ENCODE data around the gene ADISSP. TPM values are rescaled to one million over a fixed set of nuclear protein-coding genes. Genes with fewer than 3 reads are reported as not detected.
A peak's percentile ranks its signal among the peaks of the same experiment; 100 is the strongest.

ADISSP gene
- total and polyA plus RNA-seq, 9 of the 15 experiments (the other 6 are each of a cell fraction or from before 2014, with no cell fraction given) = 1.4 to 70.6 (median 23.4) TPM

DNA sequence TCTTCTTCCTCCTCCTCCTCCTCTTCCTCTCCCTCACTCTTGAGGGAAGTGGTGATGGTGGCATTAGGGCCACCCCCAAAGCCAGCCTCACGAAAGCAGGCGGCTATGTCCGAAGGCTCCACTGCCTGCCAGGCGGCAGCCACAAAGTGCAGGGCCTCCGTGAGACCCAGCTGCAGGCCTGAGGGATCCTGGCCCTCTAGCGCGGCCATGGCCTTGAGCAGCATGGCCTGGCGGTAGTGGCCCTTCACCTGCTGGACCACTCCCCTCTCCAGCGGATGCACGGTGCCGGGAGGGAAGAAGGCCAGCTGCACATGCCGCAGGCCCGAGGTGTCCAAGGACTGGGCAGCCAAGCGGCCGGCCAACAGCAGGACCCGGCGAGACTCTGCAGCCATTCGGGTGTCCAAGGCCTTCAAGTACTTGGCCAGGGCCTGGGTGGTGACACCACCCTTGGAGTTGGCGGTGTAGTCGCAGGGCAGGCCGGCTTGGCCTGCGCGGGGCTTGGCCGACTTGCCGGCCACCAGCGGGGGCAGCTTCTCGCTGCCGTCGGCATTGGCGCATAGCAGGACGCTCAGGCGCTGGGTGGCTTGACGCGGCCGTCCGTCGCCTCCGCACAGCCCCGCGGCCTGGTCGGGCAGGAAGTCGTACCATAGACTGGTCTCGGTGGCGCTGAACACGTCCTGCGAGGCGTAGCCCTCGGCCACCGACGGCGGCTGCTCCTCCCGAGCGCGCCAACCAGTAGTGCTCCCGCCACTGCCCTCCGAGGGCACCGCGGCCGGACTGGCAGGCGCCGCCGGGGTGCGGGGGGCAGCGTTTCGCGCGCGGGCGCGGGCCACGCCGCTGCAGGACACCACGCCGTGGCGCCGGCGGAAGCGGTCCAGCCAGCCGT, 17.9 kb upstream of the ADISSP start (continued):
- TF ChIP-seq FOXA3 (CRISPR knock-in tag; conservative IDR thresholded peaks at IDR 0.05 in 1 of 2, IDR thresholded peaks at IDR 0.05 in 1 of 2) = peak in 1 of 2 experiments; percentile 40; a peak in 1 of 4 replicates
- no peak; the same call in 1 of the 2 replicates for TF ChIP-seq SMAD4 (CRISPR knock-in tag; conservative IDR thresholded peaks at IDR 0.05)
- TF ChIP-seq, protein P1, sequence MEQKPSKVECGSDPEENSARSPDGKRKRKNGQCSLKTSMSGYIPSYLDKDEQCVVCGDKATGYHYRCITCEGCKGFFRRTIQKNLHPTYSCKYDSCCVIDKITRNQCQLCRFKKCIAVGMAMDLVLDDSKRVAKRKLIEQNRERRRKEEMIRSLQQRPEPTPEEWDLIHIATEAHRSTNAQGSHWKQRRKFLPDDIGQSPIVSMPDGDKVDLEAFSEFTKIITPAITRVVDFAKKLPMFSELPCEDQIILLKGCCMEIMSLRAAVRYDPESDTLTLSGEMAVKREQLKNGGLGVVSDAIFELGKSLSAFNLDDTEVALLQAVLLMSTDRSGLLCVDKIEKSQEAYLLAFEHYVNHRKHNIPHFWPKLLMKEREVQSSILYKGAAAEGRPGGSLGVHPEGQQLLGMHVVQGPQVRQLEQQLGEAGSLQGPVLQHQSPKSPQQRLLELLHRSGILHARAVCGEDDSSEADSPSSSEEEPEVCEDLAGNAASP (IDR thresholded peaks at IDR 0.05) = no peak
- no peak for TF ChIP-seq ZBTB17 (CRISPR knock-in tag; IDR thresholded peaks at IDR 0.05)
- TF ChIP-seq, protein P2, sequence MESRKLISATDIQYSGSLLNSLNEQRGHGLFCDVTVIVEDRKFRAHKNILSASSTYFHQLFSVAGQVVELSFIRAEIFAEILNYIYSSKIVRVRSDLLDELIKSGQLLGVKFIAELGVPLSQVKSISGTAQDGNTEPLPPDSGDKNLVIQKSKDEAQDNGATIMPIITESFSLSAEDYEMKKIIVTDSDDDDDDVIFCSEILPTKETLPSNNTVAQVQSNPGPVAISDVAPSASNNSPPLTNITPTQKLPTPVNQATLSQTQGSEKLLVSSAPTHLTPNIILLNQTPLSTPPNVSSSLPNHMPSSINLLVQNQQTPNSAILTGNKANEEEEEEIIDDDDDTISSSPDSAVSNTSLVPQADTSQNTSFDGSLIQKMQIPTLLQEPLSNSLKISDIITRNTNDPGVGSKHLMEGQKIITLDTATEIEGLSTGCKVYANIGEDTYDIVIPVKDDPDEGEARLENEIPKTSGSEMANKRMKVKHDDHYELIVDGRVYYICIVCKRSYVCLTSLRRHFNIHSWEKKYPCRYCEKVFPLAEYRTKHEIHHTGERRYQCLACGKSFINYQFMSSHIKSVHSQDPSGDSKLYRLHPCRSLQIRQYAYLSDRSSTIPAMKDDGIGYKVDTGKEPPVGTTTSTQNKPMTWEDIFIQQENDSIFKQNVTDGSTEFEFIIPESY (CRISPR knock-in tag; IDR thresholded peaks at IDR 0.05) = 0 out of 2 replicates have a peak, but pooled peaks have one; percentile 8
- TF ChIP-seq, protein P3, sequence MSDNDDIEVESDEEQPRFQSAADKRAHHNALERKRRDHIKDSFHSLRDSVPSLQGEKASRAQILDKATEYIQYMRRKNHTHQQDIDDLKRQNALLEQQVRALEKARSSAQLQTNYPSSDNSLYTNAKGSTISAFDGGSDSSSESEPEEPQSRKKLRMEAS (CRISPR knock-in tag; IDR thresholded peaks at IDR 0.05) = peak; percentile 24
- TF ChIP-seq SAFB (IDR thresholded peaks at IDR 0.05; ENCODE audit: borderline replicate concordance, low read depth, low read length) = 0 out of 2 replicates have a peak, but pooled peaks have one; percentile 11
- TF ChIP-seq ZFX (CRISPR knock-in tag; IDR thresholded peaks at IDR 0.05) = peak; percentile 74
- TF ChIP-seq FOXM1 (IDR thresholded peaks at IDR 0.05; ENCODE audit: low read depth) = no peak
- TF ChIP-seq FOXM1 (CRISPR knock-in tag; IDR thresholded peaks at IDR 0.05; ENCODE audit: low read depth) = peak; percentile 63; the same call in 1 of the 2 replicates
- TF ChIP-seq, protein P4, sequence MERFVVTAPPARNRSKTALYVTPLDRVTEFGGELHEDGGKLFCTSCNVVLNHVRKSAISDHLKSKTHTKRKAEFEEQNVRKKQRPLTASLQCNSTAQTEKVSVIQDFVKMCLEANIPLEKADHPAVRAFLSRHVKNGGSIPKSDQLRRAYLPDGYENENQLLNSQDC (CRISPR knock-in tag; IDR thresholded peaks at IDR 0.05) = no peak
- TF ChIP-seq JUN (IDR thresholded peaks at IDR 0.05; ENCODE audit: borderline replicate concordance, low read depth, low read length) = no peak
- peak; percentile 84; the same call in 1 of the 2 replicates for TF ChIP-seq JUN (CRISPR knock-in tag; IDR thresholded peaks at IDR 0.05; ENCODE audit: borderline replicate concordance)
- peak; percentile 49; the same call in 1 of the 2 replicates for TF ChIP-seq CREB1 (IDR thresholded peaks at IDR 0.05)
- peak; percentile 30; the same call in 1 of the 2 replicates for TF ChIP-seq CREB1 (CRISPR knock-in tag; IDR thresholded peaks at IDR 0.05)
- TF ChIP-seq, protein P5, sequence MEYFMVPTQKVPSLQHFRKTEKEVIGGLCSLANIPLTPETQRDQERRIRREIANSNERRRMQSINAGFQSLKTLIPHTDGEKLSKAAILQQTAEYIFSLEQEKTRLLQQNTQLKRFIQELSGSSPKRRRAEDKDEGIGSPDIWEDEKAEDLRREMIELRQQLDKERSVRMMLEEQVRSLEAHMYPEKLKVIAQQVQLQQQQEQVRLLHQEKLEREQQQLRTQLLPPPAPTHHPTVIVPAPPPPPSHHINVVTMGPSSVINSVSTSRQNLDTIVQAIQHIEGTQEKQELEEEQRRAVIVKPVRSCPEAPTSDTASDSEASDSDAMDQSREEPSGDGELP (CRISPR knock-in tag; IDR thresholded peaks at IDR 0.05; ENCODE audit: borderline replicate concordance) = peak; percentile 38; the same call in 1 of the 2 replicates
- peak; percentile 5; the same call in 1 of the 2 replicates for TF ChIP-seq POLR2G (IDR thresholded peaks at IDR 0.05; ENCODE audit: low read depth, low read length)
- TF ChIP-seq, protein P6, sequence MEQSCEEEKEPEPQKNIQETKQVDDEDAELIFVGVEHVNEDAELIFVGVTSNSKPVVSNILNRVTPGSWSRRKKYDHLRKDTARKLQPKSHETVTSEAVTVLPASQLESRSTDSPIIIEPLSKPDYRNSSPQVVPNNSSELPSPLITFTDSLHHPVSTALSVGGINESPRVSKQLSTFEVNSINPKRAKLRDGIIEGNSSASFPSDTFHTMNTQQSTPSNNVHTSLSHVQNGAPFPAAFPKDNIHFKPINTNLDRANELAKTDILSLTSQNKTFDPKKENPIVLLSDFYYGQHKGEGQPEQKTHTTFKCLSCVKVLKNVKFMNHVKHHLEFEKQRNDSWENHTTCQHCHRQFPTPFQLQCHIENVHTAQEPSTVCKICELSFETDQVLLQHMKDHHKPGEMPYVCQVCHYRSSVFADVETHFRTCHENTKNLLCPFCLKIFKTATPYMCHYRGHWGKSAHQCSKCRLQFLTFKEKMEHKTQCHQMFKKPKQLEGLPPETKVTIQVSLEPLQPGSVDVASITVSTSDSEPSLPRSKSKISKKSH (CRISPR knock-in tag; IDR thresholded peaks at IDR 0.05) = no peak

Measured in K562 (cell line).